GM12875 (cell line): ENCODE data around the gene TAF1A.

ENCODE experiments used
- H3K4me3 ChIP-seq: one replicate; pipeline ENCODE4 v1.5.1; 2011; ENCODE audit warnings: low read depth, low read length, control low read depth
- TF ChIP-seq, protein P1 (sequence below): IDR thresholded peaks from 2 replicates; pipeline ENCODE4 v1.5.1; 2011; ENCODE audit warnings: low read depth, mild to moderate bottlenecking, control low read depth, inconsistent platforms, low read length, moderate library complexity, borderline replicate concordance; ENCODE audit not compliant: insufficient read depth

Gene TAF1A

DNA sequence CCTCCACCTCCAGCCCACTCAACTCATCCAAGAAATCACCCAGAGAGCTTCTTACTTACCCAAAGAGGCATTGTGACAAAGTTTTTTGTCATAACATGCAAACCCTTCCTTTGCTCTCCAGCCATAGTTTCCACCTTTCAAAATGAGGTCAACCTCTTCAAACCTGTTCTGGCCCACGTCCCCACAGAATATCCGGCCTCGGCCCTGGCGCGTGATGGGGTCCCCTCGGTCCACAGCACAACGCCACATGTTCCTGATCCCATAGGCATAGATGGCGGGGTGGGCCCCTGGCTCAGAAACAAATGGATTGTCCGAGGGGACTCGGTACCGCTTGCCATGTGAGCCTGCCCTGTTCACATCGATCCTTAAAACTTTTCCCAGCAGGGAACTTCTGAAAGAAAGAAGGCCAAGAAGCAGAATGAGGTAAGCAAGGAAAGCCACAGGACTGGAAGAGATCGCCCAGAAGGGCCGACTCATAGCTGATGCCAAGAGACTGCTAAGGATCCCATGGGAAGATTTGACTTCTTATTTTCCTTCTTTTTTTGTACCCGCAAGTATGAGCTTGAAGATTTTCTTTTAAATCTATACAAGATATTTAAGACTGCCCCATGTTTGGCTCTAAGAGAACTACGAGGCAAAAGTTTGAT lies 49.7 kb downstream of the TAF1A start:
- H3K4me3 ChIP-seq: no peak overlapping the region
- TF ChIP-seq, protein P1, sequence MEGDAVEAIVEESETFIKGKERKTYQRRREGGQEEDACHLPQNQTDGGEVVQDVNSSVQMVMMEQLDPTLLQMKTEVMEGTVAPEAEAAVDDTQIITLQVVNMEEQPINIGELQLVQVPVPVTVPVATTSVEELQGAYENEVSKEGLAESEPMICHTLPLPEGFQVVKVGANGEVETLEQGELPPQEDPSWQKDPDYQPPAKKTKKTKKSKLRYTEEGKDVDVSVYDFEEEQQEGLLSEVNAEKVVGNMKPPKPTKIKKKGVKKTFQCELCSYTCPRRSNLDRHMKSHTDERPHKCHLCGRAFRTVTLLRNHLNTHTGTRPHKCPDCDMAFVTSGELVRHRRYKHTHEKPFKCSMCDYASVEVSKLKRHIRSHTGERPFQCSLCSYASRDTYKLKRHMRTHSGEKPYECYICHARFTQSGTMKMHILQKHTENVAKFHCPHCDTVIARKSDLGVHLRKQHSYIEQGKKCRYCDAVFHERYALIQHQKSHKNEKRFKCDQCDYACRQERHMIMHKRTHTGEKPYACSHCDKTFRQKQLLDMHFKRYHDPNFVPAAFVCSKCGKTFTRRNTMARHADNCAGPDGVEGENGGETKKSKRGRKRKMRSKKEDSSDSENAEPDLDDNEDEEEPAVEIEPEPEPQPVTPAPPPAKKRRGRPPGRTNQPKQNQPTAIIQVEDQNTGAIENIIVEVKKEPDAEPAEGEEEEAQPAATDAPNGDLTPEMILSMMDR: no peak

DNA sequence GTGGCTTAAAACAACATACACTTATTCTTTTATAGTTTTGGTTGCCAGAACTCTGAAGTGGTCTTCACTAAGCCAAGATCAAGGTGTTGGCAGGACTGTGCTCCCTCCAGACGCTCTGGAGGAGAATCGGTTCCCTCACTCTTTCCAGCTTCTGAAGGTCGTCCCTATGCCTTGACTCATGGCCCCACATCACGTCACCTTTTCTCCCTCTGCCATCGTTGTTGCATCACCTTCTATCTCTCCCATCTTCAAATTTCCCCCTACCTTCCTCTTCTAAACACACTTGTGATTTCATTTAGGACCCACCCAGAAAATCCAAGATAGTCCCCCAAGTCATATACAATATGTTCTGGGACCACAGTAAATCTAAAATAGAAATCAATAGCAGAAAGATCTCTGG lies 54.3 kb downstream of the TAF1A start:
- no peak overlapping the region for H3K4me3 ChIP-seq
- TF ChIP-seq, protein P1: no peak

DNA sequence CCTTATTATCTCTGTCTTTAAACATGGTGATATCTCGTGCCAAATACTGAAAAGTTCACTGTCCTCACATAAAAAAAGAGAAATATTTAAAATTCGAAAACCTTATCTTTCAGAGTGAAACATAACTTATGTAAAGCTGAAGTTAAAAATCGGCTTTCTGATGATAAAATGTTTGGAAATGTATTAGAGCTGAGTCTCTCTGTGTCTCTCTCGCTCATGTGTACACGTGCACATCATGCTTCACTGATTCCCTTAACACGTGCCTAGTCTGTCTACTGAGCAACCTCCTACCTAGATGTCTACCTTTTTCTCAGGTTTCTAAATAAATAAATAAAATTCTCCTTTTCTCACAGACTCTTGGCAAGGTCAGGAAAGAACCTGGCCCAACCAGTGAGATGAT lies 58.9 kb downstream of the TAF1A start:
- H3K4me3 ChIP-seq: no peak overlapping the region
- TF ChIP-seq, protein P1: no peak

DNA sequence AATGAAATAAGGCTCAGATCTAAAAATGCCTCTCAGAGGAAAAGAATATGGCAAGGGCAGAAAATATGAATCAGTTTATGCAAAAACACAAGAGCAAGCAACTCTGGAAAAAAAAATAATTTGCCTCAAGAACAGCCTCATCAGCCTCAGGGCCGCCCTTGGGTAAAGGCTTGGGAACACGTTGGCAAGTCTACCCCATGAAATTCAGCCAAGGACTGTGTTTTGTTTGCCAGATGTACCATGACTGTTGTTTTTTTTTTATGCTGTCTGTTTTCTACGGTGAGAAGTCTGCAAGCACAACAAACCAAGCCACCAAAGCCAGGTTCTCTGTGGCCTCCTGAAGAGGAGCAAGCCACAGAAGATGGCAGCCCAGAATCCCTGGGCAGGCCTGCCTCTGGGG lies 59.8 kb downstream of the TAF1A start:
- H3K4me3 ChIP-seq: no peak overlapping the region
- TF ChIP-seq, protein P1: no peak

DNA sequence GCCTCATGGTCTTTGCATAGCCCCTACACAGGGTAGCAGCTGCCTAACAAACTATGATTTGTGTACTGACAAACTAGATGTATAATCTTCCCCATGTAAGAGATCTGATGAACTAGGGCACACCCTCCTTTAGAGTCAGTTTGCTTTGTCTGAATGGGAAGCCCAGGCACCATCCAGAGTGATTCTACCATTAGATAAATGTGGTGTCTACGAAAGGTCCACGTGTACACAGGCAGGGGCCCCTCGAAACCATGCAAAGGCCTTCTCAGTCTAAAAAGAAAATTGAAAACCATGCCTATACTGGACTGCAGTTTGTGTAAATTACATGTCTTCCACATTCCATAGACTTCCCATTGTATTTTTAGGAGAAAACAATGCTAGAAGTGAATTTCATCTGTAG lies 60.6 kb downstream of the TAF1A start:
- TF ChIP-seq, protein P1: no peak

DNA sequence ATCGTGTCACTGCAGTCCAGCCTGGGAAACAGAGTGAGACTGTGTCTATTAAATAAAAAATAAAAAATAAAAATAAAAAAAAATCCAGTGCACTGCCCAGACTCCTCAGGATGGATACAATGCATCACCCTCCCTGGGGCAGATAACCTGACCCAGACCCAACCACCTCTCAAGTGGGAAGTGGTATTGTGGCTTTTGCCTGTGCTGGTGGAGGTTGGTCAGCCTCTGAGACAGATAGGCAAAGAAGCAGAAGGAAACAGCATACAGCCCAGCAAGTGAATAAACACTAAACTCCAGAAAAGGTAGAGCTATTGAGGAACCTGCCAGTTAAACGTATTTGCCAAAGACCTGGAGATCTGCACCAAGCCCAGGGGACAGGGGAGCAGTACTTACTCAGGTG lies 63.8 kb downstream of the TAF1A start:
- TF ChIP-seq, protein P1: no peak
- H3K4me3 ChIP-seq: no peak overlapping the region

More for the DNA sequence above, 60.6 kb downstream of the TAF1A start:
- H3K4me3 ChIP-seq: no peak overlapping the region

DNA sequence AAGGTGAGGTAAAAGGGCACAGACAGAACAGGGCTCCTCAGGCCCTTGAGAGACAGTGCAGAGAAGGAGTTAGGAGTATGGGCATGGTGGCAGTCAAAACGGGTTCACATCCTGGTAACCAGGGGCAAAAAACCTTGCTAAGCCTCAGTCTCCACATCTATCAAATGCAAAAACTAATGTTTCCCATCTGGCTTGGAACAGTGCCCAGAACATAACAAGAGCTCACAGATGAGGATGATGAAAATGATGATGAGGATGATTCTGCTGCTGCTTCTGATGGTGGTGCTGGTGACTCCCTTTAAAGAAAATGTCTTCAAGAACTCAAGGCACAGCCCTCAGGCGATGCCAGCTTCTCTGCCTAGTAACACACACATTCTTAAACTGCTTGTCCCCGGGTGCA lies 65.9 kb downstream of the TAF1A start:
- no peak overlapping the region for H3K4me3 ChIP-seq
- TF ChIP-seq, protein P1: no peak
